GM12864 (cell line): ENCODE measurements around the gene FSCN2.

Source experiments
- DNase-seq: peaks from one replicate; pipeline ENCODE4 v3.0.0-alpha.2; 2011; ENCODE audit warnings: low read depth
- H3K4me3 ChIP-seq: 2 replicates; pipeline ENCODE4 v1.5.1; 2011; ENCODE audit warnings: mild to moderate bottlenecking, low read depth, low read length, control low read depth
- TF ChIP-seq, protein P1 (sequence below): IDR thresholded peaks from 2 replicates; pipeline ENCODE4 v1.5.1; 2011; ENCODE audit warnings: low read depth, mild to moderate bottlenecking, moderate library complexity, low read length, control low read depth, inconsistent platforms; ENCODE audit errors: missing control alignments

The FSCN2 gene

DNA sequence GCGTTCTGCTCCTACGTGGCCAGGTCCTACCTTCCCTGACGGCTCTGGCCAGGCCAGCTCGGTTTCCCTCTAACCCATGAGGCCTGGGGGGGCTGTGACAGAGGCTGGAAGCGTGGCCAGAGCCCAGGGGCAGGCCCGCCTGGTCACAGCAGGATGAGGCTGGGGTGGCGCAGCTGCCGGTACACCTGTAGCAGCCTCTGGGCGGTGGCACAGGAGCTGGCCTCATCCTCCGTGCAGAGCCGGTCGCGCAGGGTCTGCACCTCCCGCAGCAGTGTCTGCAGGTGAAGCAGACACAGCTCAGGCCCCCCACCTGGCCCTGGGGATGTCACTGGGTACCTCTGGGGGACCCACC is 12.5 kb downstream of the FSCN2 start:
- no peak for DNase-seq
- TF ChIP-seq, protein P1, sequence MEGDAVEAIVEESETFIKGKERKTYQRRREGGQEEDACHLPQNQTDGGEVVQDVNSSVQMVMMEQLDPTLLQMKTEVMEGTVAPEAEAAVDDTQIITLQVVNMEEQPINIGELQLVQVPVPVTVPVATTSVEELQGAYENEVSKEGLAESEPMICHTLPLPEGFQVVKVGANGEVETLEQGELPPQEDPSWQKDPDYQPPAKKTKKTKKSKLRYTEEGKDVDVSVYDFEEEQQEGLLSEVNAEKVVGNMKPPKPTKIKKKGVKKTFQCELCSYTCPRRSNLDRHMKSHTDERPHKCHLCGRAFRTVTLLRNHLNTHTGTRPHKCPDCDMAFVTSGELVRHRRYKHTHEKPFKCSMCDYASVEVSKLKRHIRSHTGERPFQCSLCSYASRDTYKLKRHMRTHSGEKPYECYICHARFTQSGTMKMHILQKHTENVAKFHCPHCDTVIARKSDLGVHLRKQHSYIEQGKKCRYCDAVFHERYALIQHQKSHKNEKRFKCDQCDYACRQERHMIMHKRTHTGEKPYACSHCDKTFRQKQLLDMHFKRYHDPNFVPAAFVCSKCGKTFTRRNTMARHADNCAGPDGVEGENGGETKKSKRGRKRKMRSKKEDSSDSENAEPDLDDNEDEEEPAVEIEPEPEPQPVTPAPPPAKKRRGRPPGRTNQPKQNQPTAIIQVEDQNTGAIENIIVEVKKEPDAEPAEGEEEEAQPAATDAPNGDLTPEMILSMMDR: no peak
- no peak overlapping the region for H3K4me3 ChIP-seq

DNA sequence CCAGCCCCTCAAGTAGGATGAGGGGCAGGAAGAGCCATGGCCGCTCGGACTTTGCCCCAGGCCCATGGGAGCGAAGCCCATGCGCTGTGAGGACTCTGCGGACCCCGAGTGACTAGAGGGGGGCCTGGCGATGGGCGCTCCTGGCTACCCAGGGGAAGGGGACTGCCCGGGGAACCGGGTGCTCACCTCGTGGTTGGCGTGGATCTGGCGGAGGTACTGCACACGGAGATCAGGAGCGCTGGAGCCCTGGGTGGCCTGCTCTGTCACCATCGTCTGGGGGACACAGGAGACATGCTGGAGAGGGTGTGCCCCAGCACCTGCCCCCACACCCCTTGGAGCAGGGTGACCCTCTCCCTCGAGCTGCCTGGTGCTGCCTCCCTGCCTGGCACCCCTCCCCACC is 12.9 kb downstream of the FSCN2 start:
- TF ChIP-seq, protein P1: no peak
- H3K4me3 ChIP-seq: no peak overlapping the region
- no peak for DNase-seq

DNA sequence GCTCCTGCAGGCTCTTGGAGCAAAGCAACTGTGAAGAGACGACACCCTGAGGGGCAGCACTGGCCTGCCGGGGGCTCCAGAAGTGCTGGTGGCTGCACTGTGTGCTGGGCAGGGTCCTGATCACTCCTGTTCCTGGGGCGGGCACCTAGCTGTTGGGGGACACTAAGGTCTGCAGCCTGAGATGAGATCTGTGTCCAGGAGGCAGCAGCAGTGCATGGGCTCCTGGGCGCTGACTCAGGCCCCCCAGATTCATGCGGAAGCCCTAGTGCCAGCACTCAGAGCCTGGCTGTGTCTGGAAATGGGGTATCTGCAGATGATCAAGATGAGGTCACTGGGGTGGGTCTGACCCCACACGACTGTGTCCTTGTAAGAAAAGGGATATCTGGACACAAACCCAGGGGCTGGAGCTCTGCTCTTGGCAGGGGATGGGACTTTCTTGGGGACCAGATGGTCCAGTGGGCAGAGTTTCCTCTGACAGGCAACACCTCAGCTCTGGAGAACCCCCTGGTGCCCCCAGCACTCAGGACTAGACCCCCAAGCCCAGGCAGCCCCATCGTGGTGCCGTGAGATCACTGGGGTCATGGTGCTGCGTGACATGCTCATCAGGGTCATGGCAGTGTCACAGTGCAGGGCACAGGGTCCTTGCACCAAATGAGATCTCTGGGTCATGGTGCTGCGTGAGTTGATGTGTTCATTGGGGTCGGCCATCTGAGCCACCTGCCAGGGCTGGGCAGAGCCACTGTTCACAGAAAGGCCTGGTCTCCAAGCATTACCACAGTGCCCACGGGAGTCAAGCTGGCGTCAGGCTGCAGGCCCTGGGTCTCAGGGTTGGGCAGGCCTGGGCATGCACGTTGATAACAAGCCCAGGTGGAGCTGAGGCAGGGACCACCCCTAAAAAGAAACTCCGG is 14.5 kb downstream of the FSCN2 start:
- no peak overlapping the region for H3K4me3 ChIP-seq
- TF ChIP-seq, protein P1: no peak
- DNase-seq: no peak

DNA sequence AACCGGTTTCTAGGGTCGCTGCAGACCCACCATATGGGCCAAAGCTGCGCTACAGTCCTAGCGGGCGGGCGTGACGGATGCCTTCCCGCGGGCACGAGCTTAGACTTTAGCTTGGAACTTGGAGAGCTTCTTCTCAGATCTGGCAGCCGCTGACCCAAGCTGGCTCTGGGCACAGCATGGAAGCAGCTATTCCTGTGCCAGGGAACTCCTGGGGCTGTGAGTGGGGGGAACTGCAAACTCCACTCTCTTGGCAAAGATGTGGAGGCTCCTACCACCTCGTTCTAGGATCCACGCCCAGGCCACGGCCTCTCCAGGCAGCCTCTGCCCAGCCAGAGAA is 15.1 kb downstream of the FSCN2 start:
- no peak overlapping the region for H3K4me3 ChIP-seq
- no peak for DNase-seq
- TF ChIP-seq, protein P1: no peak

DNA sequence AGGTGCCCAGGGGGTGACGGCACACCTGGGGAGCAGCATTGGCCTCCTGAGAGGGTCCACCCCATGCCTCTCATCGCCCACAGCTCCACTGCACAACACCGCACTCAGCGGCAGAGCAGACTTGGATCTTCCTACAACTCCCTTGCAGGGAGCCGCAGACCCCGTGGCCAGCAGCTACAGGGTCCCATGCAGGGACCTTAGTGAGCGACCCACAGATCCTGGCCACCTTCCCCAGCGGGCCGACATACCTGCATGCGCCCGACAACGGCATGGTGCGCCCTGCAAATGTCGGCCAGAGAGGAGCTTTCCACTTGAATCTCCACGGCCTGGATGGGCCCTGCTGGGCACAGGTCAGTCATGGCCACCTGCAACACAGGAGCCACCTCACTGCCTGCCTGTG is 15.6 kb downstream of the FSCN2 start:
- TF ChIP-seq, protein P1: no peak
- no peak overlapping the region for H3K4me3 ChIP-seq
- DNase-seq: no peak

DNA sequence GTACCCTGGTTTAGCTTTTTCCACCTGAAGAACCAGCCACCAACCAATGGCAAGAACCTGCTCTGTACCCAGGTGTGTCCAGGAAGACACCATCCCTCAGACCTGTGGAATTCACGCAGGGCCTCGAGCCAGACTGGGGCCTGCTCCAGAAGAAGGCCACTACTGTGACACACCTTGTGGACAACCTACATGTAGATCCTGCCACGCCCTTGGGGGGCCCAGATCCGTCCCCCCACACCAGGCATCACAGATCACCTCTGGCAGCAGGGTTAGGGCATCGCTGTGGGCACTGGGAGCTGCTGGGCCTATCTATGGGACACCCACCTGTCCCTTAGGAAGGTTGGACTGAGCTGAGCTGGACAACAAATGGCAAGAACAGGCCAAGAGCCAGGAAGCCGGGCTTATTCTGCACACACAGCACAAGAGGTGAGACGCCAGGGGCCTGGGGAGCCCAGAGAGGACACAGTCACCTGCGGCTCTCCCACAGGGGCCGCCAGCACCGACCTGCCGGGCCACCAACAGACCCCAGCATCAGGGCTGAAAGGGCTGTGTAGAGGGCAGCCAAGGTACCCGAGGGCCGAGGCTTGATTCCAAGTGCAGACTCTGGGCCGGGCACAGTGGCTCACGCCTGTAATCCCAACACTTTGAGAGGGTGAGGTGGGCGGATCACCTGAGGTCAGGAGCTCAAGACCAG is 16.3 kb downstream of the FSCN2 start:
- TF ChIP-seq, protein P1: no peak
- no peak for DNase-seq
- H3K4me3 ChIP-seq: no peak overlapping the region
